ENCODE measurements around the gene SPARCL1.

SPARCL1 gene

DNA sequence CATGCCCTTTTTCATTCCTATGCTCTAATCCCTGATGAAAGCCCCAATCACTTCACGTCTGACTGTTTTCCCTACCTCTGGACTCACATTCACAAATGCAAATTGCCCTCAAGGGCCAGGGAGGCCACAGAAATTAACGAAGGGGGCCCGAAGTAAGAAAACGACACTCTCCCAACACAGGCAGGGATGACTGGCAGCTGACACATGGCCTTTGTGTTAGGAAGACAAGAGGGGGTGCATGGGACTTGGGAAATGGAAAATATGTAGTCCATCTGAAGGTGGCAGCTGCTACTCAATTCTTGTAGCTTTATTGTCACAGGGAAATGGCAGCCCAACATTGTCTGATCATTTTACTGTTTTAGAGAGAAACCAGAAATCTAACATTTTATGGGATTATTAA lies 12.3 kb upstream of the SPARCL1 start:
- DNase-seq (ENCODE audit: low spot score), result no peak

DNA sequence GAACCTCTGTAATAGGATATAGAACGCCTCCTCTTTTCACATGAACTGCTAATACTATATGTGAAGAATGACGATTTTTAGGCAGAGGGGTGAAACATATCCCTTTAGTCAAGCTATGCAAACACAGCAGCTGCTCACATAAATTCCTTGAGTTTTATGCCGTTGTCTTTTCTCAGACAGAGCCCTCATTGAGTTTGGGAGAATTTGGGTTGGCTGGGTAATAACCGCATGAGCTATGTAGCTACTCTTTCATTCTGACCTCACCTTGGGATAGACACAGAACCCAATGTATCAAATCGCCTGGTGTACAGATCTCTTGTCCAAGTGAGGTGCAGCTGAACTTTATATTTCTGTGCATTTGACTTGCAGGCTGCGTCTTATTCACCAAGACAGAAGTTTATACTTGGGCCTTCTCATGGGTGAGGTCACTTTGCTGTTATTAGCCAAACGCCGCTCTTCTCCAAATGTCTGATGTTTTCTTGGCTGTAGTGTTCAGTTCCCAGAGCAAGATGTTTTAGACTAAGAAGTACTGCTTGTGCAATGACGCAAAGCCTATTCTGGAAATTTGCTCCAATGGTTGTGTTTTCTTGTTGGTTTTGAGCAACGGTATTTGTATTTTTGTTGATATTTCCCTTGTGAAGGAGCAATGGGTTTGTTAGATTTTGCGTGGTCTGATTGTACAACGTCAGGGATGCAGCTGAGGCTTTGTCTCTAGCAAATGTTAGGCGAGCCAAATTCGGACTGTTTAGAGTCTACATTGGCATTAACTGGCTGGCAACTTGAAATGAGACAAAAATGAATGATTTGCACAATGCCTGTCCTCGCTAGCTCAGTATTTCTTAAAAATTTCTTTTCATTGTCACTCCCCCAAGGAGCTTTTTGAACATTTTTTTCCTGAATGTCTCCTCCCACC lies 11.2 kb upstream of the SPARCL1 start:
- no peak for DNase-seq (ENCODE audit: low spot score)

DNA sequence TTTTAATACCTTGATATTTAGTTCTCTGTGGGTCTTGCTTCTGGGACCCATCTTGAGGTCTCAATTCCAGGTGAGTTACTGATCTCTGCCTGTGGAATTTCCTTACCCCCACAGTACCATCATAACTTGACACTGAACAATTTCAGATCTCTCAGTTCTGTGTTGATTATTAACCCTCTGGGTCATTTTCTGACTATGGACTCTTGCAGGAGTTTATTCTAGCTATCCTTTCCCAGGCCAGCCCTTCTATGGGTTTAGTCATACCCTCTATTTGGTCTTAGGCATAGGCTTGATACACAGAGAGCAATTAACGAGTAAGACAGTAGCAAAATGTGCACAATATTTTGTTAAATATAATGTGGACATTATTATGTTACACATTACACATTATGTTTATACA lies 3.7 kb upstream of the SPARCL1 start:
- DNase-seq (ENCODE audit: low spot score), result no peak

DNA sequence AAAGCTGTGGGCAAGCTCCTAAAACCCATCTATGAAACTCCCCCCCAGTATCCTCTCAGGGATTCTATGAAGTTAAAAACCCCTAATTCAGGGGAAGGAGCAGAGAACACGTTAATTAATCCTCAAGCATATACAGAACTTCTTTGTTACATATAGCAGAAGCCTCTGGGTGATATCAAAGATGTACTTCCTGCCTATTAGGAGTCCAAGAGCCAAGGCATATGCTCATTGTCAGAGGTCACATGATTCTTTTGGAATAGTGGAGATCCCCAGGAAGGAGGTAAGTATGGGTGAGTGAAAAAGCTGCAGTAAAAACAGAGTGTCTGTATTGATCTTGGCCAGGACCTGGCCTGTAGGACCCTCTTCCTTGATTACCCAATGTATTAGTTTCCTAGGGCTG lies 2.9 kb upstream of the SPARCL1 start:
- no peak for DNase-seq (ENCODE audit: low spot score)

DNA sequence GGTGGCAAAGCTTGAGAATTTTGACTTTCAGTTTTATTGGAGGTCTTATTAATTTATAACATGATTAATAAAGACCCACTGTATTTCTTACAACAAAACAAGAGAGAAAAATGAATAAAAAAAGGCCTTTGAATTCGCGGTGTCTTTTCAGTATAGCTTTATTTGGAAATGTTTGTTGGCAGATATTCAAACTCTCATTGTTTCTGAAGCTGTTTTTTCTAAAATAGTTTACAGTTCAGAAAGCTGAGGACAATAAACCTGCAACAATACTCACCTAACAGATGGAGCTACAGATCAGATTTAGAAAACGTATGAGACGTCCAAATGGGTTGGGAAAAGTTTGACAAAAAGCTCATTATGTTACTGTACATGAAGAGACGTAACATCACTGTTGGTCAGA lies 2.4 kb upstream of the SPARCL1 start:
- DNase-seq (ENCODE audit: low spot score), result no peak

DNA sequence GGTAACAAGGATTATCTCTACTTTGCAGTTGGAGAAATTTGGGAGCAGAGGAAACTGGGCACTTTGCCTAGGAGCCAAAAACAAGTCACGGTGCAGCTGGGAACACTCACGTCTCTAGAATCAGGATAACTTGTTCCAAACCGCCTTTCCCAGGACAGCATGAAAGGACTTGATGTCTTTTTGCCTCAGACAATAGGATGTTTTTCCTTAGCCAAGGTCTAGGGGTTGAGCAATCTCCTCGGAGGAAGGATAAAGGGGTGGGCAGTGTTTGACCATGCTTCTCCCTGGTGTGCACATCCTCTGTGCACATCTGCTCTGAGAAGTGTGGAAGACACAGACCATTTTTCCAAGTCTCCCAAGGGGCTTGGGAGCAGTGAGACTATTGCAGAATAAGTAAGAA lies 1.7 kb upstream of the SPARCL1 start:
- no peak for DNase-seq (ENCODE audit: low spot score)

DNA sequence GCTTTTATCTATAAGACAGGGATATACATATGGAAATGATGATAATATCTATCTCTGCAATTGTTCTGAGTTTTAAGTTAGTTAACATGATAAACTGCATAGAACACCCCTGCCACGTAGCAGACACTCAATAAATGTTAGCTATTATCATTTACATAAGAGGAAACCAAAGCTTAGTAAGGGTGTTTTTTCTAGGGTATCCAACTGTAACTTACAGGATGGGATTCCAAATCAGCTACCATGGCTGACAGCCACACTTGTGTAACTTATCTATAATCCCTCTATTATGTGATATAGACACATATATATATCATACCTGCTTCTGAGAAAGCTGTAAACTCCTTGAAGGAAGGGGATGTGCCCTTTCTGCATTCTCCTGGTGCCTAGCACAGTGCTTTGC lies 1.1 kb upstream of the SPARCL1 start:
- no peak for DNase-seq (ENCODE audit: low spot score)

DNA sequence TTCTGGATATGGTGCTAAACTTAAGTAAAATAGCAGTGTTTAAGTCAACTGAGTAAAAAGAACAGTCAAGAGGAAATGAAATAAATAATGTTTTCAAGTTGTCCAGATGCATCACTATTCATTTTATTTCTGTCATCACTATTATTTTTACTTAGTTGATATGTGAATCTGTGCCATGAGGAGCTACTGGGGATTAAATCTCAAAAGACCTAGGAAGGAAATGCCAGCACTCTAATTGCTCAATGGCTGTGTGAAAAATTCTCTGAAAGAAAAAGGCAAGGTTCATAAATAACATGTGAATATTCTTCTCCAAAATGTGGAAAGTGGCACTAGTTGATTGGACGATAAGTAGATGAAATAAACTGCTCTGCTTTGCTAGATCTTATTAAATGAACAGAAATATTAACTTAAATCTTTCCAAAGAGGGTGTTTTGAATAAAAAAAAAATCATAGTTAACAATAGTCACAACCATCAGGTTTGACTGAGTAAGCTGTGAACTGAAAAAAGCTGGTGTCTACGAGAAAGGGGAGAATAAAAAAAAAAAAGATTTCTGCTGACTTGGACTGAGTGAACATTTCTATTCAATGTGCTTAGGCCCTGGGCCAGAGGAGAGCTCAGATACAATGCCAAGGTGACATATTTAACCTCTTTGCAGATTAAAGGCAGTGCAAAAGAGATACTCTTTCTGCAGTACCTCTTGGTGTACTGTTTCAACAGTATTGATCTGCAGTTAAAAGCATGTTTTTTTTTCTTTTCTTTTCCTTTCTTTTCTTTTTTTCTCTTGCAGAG lies 1.6 kb downstream of the SPARCL1 start:
- DNase-seq (ENCODE audit: low spot score), result no peak

DNA sequence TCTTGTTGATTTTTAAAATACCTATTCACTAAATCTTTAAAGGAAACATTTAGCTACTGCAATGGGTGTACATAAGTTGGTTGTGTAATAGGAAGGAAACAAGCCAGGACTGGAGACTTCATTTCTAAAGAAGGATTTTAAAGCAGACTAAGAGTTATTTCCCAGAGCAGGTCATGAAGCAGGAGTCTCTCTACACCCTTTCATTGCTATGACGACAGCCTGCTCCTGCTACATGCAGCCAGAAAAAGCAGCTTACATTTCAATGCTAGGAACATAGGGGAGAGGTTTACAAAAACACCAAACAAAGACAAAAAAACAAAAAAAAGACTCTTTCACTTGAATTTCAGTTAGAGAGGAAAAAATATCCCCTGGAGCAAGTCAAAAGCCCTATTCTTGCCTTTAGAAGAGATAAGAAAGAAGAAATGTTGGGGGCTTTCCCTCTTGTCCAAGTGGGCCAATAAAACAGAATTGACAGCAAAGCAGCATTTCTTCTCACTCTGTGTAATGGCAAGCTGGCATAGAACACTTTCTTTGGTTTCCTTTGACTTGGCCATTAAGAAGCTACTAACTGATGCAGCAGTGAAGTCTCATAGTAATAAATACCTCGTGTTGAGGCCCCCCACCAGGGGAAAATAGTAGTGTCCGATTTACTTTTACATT lies 3.4 kb downstream of the SPARCL1 start:
- DNase-seq (ENCODE audit: low spot score), result no peak

DNA sequence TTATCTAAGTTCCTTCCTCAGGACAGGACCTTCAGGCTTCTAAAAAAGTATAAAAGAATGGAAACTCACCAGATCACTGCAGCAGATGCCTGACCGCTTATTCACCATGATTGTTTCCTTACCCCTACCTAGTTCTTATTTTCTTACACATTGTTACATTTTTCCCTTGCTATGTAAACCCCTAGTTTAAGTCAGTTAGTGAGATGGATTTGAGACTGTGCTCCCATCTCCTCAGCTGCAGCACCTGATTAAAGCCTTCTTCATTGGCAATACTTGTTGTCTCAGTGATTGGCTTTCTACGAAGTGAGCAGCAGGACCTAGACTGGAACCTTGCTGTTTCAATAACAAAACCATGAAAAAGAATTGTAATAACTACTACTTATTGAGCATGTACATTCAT lies 4.7 kb downstream of the SPARCL1 start:
- no peak for DNase-seq (ENCODE audit: low spot score)

DNA sequence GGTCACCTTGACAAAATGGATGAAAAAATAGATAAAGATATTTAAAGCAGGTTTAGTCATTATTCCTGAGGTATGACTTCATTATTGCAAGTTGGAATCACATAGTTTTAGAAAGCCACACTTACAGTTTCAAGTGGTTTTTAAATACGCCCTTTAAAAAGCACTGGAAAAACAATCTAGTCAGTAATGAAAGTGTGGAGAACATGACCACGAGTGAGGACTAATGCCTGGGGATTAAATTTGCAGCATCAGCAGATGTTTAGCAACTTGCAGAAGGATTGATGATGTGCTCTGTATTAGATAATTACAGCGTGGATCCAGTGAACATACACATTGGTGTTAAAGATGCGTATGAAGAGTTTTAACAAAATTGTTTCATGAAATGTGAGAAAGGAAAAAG lies 5.9 kb downstream of the SPARCL1 start:
- DNase-seq (ENCODE audit: low spot score), result no peak

DNA sequence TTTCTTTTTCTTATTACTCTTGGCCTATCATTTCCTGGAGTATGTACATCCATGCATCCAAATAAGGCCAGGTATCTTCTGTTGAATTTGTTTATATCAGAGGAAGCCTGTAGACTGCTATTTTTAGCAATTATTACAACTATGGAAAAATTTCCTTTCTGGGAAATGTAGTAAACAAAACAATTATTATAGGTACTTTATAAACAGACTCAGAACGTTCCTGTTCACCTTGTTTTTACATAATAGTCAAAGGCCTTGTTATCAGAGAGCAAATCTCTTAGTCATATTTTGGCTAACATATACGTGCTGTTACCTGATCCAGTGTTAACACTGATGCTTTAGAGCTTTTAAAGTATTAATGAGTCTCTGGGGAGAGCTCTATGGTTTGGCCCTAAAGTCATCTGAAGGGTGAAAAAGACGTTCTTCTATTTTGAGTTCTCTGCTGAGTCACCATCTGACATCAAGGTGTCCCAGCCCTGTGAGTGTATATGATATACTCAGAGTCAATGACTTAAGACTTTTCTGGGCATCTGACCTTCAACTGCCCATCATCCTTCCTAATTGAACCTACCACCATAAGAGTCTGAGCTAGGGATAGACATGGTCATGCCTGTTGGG lies 7.3 kb downstream of the SPARCL1 start:
- no peak for DNase-seq (ENCODE audit: low spot score)

DNA sequence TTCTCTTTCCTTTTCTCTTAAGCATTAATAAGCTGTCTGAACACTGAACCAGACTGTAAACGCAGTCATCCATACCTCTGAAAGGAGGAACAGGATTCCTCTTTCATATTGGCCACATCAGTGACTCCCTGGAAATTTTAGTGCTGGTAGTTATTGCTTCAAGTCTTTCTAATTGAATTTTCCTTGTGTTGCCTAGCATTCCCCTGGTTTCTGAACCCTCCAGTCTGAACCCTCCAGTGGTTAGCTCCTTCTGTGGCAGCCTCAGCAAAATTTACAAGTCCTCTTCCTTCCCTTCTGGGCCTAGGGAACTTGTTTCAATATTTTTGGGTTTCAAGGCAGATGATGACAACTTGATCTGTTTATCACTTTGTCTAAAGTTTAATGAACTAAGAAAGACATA lies 7.9 kb downstream of the SPARCL1 start:
- no peak for DNase-seq (ENCODE audit: low spot score)

DNA sequence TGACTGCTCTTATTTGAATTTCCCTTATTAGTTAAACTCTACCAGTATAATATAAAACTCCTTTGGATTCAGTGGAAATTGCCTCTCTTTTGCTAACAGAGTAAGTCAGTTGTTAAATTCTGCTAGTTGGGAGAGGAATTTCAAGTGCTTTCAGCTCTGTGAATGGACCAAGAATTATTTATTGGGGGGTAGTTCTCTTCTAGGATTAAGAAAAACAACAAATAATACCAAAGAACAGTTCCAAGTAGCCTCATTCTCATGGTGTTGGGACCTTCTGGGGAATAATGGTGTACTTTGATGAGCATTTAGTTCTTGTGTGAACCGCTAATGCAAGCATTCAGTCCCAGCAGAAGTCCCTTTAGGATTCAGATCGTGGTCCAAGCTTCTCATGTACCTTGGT lies 11.6 kb downstream of the SPARCL1 start:
- no peak for DNase-seq (ENCODE audit: low spot score)

DNA sequence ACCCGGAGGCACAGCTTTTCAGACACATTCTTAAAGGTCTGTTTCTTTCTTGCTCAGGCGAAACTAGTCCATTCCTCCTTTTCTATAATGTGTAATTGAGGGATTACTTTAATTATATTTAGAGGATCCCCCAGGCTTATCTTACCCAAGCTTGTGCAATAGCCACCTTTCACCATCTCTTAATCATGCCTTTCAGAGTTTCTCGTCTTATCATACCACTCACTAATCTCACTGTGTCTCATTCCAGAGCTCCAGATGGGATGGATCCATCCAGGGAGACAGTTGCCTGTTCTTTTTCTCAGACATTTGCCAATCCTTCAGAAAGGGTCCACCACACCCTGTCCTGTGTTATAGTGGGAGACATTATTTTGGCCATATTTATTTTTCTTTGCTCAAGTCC lies 12.5 kb downstream of the SPARCL1 start:
- no peak for DNase-seq (ENCODE audit: low spot score)

DNA sequence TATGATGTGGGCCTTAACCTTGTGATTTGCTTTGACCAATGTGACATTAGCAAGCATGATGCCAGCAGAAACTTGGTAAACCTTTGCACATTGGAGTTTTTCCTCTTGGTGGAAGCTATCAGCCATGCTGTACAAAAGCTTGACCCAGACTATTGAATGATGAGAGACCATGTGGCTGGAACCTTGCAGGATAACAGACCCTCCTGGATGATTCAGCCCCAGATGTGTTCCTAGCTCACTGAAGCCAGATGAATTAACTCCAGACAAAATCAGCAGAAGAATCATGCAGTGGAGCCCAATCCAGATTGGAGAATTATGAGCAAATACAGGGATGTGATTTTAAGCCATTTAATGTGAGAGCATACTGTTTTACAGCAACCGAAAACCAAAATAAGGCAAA lies 16.8 kb downstream of the SPARCL1 start:
- no peak for DNase-seq (ENCODE audit: low spot score)

DNA sequence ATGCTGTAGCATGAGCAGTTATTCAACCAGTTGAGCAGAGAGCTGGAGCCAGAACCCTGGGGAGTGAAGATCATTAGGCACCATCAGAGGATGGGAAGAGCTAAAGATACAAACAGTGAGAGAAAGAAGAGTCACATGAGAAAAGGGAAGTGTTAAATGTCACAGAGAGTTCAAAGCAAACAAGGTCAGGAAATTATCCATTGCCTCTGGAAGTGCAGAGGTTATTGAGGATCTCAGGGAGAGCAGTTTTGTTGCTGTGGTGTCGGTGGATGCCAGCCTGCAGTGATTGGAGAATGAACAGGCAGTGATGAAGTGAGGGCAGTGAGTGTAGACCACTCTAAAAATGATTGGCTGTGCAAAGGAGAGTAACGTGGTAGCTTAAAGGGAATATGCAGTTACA lies 17.7 kb downstream of the SPARCL1 start:
- no peak for DNase-seq (ENCODE audit: low spot score)

DNA sequence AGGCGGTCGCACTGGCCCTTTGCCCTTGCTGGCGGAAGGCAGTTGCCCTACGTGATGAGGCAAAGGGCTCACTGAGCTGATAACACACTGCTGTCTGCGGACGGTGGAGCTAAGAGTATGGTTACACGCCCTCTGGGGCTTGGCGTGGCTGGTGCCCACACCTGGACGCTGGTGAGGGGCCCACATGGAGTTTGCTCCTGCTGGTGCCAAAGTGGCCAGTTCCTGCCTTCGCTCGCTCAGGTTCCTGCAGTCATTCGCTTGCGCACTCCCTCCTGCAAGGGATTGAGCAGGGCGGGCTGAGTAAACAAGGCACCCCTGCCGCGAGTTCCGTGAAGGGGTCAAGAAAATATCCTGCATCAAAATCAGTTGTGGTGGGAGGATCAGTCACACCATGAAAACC lies 18.4 kb downstream of the SPARCL1 start:
- no peak for DNase-seq (ENCODE audit: low spot score)

DNA sequence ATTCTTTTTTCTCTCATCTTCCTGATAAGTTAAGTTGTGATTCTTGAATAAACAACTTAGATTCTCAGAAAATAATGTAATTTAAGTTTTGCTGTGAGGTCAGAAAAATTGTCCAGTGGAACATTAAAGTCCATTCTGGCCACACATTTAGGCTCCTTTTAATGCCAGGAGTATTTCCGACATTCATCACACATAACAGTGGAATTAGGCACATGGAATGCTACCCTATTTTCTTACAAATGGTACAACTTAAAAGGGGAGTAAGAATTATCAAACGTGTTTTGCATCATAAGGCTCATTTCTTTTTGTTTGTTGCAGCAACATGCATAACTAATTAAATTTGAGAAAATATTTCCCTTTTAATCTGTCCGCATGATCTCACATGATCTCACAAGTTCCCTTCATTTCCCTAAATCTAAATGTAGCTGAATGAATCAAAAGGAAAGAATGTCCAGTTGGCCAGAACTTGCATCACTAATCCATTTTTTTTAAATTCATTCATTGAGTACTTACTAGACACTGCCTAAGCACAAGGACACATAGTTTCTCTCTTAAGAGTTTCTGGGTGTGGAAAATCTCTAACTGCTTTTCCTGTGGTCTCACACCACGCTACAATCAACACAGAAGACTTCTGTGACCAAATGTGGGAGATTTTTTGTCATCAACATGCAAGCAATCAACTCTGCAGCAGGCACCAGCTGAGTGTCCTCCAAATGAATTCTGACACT lies 22.0 kb downstream of the SPARCL1 start:
- no peak for DNase-seq (ENCODE audit: low spot score)

DNA sequence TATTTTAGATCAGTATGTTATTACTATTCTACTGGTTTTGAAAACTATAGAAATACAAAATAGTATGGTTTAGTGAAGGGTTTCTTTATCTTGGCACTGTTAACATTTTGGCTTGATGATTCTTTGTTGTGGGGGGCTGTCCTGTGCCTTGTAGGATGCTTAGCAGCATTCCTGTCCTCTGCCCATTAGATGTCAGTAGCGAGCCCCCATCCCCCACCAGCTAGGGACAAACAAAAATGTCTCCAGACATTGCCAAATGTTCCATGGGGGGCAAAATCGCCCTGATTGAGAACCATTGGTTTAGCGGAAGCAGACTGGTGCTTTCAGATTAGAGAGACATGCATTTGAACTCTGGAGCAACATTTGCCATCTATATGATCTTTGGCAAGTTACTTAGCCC lies 23.3 kb downstream of the SPARCL1 start:
- DNase-seq (ENCODE audit: low spot score), result no peak

DNA sequence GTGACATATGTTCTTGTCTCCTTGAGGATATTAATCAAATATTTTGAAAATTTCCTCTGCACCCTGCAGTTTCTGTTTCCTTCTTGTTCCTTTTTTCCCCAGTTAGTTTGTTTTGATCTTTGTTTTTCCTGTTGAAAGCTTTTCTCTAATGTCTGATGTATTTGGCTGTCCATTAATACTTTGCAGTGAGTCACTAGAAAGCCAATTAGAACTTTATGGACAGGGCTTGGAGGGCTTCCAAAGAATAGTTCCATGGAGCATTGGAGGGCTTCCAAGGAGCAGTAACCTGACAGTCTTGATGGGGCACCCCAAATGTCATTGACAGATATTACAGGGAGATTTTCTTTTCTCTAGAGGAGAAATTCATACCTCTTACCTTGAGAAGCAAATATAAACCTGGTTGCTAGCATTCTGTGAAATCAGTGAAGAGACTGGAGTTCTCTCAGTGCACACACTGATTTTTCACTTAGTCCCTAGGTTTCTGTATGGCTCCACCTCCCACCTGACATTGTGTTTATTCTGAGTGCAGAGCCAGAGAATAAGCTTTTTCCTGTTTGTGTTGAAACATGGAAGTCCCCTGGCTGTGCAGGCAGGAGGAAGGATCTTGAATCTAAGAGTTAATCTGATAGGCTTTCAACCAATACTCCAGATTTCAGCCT lies 26.5 kb downstream of the SPARCL1 start:
- no peak for DNase-seq (ENCODE audit: low spot score)
